NCI-H748 treated with DMSO at 0.1 percent for 48 hours (cell line): ENCODE data around the gene APAF1.

Experiments used
- DNase-seq: peaks from one replicate; lab custom pipeline; 2025; lab: John Stamatoyannopoulos, UW

APAF1 gene

GRCh38 chr12:98763656-98764055, 118.6 kb downstream of the APAF1 start:
- no peak for DNase-seq

GRCh38 chr12:98767248-98767647, 122.2 kb downstream of the APAF1 start:
- no peak for DNase-seq

DNA sequence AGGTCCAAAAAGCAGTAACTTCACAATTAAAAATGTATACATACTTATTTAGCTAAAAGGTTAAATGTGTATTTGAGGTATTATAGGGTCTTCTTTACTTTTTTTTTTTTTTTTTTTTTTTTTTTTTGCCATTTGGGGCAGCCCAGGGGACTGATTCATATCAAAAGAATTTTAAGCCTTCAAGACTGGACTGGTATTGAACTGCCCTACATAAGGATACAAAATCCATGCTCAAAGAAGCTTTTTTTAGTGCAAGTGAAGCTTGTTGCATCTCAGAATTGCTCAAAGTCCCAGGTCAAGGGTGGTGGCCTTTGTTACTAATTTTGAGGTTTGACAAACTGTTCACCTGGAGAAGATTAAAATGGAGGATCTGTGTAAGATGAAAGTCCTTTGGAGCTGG, 124.0 kb downstream of the APAF1 start:
- DNase-seq: no peak

DNA sequence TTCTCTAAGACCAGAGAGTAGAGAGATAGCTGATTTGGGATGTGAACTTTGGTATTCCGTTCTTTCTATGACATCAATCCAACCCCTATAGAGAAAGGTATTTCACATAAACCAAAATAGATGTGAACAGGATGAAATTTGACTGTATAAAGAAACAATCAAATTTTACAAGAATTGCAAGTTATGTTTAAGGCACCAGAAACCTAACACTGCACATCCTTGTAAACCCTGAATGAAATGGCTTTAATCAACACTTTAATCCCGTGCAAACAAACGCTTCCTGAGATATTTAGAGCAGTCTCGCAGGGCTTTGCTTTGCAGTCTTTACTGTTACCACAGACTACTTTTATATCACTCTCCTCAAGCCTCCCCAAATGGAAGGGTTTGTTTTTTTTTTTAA, 125.1 kb downstream of the APAF1 start:
- no peak for DNase-seq

DNA sequence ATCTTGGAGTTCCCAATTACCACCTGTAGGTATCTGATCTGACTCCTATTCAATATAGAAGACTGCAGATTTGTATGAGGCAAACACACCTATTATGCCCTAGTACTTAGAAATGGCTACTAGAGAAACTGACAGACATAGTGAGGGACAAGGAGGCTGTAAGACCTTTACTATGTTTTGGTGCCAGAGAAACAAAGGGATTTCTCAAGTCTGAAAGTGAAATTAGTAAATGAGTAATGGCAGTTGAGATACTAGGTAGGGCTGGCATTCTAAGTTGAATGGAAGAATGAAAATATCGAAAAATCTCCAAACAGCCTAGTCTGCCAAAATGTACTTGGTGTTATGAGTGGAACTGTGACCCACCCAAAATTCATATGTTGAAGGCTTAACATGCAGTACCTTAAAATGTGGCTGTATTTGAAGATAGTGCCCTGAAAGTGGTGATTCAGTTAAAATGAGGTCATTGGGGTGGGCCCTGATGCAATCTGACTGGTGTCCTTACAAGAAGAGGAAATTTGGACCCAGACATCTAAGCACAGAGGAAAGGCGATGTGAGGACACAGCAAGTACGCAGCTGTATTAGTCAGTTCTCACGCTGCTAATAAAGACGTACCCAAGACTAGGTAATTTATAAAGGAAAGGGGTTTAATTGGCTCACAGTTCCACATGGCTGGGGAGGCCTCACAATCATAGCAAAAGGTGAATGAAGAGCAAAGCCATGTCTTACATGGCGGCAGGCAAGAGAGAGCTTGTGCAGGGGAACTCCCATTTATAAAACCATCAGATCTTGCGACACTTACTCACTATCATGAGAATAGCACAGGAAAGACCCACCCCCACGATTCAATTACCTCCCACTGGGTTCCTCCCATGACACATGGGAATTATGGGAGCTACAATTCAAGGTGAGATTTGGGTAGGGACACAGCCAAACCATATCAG, 127.0 kb downstream of the APAF1 start:
- no peak for DNase-seq

DNA sequence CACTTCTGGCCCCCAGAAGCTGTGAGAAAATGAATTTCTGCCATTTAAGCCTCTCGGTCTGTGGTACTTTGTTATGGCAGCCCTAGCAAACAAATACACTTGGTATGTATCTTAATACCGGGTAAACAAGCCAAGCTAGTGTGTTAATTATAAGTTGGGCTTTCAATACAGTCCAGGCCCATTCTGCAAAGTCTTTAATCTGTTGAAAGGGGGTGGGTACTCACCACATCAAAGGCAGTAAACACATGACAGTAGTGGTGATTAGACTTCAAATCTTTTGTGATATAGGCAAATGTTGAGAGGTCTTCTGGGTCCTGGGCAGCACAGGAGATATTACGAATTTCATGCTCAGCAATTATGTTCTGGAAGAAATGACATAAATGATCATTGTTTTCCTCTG, 127.7 kb downstream of the APAF1 start:
- no peak for DNase-seq

GRCh38 chr12:98780261-98780660, 135.2 kb downstream of the APAF1 start:
- no peak for DNase-seq

GRCh38 chr12:98783420-98783819, 138.3 kb downstream of the APAF1 start:
- no peak for DNase-seq
